Measurements from ENCODE around the gene IPMK.
A peak's percentile ranks its signal among the peaks of the same experiment; 100 is the strongest.

Gene IPMK

GRCh38 chr10:58278274-58278961, 10.7 kb upstream of the IPMK start:
- DNase-seq (ENCODE audit: low spot score) (no peak), ATAC-seq (ENCODE audit: low read depth) (no peak)
- H3K9me3 ChIP-seq (ENCODE audit: severe bottlenecking), result no peaks in the 10 kb centered on the region
- H3K4me3 ChIP-seq (ENCODE audit: severe bottlenecking), result no peak overlapping the region
- peaks cover 7% of the 10 kb centered on the region for H3K4me1 ChIP-seq (ENCODE audit: insufficient read depth, poor library complexity, severe bottlenecking)
- no peak overlapping the region for H3K27ac ChIP-seq (ENCODE audit: poor library complexity, severe bottlenecking)
- H3K36me3 ChIP-seq (ENCODE audit: low read depth), result peaks cover 27% of the 10 kb centered on the region
- H3K27me3 ChIP-seq (ENCODE audit: insufficient read depth, poor library complexity, severe bottlenecking), result no peaks in the 10 kb centered on the region
- TF ChIP-seq, protein P1, sequence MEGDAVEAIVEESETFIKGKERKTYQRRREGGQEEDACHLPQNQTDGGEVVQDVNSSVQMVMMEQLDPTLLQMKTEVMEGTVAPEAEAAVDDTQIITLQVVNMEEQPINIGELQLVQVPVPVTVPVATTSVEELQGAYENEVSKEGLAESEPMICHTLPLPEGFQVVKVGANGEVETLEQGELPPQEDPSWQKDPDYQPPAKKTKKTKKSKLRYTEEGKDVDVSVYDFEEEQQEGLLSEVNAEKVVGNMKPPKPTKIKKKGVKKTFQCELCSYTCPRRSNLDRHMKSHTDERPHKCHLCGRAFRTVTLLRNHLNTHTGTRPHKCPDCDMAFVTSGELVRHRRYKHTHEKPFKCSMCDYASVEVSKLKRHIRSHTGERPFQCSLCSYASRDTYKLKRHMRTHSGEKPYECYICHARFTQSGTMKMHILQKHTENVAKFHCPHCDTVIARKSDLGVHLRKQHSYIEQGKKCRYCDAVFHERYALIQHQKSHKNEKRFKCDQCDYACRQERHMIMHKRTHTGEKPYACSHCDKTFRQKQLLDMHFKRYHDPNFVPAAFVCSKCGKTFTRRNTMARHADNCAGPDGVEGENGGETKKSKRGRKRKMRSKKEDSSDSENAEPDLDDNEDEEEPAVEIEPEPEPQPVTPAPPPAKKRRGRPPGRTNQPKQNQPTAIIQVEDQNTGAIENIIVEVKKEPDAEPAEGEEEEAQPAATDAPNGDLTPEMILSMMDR (IDR thresholded peaks at IDR 0.05; ENCODE audit: poor library complexity, severe bottlenecking), result no peak

DNA sequence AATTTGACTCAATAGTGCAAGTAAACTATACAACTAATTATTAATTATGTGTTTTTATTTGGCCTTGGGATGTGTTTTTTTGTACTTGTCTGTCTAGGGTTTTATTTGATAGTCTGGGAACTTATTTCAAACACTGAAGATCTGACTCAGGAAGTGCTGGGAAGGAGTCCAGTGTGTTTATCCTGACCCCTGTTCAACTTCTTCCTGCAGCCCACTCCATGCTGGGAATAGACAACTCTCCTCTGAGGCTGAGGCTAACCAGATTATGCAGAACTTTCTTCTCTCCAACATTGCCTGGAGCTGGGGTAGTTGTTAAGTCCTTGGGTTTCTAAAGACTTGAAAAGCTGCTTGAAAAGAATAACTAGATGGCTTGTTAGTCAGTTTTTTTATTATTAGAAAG, 8.2 kb upstream of the IPMK start:
- TF ChIP-seq, protein P1 (IDR thresholded peaks at IDR 0.05; ENCODE audit: poor library complexity, severe bottlenecking), result no peak
- Histone ChIP-seq H3K9me3 (ENCODE audit: severe bottlenecking) (no peaks in the 10 kb centered on the region), H3K36me3 (ENCODE audit: low read depth) (peaks cover 27% of the 10 kb centered on the region), H3K27me3 (ENCODE audit: insufficient read depth, poor library complexity, severe bottlenecking) (no peaks in the 10 kb centered on the region), H3K4me3 (ENCODE audit: severe bottlenecking) (no peak overlapping the region), H3K4me1 (ENCODE audit: insufficient read depth, poor library complexity, severe bottlenecking) (peaks cover 2% of the 10 kb centered on the region), H3K27ac (ENCODE audit: poor library complexity, severe bottlenecking) (no peak overlapping the region)
- ATAC-seq (ENCODE audit: low read depth) (no peak), DNase-seq (ENCODE audit: low spot score) (no peak)

DNA sequence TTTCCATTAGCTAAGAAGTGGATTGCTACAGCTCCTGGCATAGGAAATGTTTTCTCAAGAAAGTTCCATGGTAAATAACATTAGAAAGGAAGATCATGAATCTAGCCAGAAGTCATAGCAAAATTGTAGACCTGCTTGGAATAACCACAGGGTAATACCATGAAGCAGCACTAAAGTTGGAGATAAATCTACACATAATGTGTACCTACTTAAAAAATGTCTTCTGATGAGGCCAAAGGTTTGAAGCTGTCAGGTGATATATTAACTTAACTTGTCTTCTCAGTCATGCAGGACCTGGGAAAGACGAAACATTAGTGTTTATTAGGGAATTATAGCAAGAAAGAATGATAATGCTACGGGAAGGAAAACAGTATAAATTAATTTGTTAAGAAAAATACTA, 7.6 kb upstream of the IPMK start:
- Histone ChIP-seq H3K9me3 (ENCODE audit: severe bottlenecking) (no peaks in the 10 kb centered on the region), H3K27me3 (ENCODE audit: insufficient read depth, poor library complexity, severe bottlenecking) (no peaks in the 10 kb centered on the region), H3K4me1 (ENCODE audit: insufficient read depth, poor library complexity, severe bottlenecking) (no peaks in the 10 kb centered on the region), H3K36me3 (ENCODE audit: low read depth) (peaks cover 27% of the 10 kb centered on the region), H3K27ac (ENCODE audit: poor library complexity, severe bottlenecking) (no peak overlapping the region), H3K4me3 (ENCODE audit: severe bottlenecking) (no peak overlapping the region)
- TF ChIP-seq, protein P1 (IDR thresholded peaks at IDR 0.05; ENCODE audit: poor library complexity, severe bottlenecking), result no peak
- DNase-seq (ENCODE audit: low spot score) (no peak), ATAC-seq (ENCODE audit: low read depth) (no peak)

GRCh38 chr10:58269782-58270290, 2.1 kb upstream of the IPMK start:
- no peaks in the 10 kb centered on the region for H3K27me3 ChIP-seq (ENCODE audit: insufficient read depth, poor library complexity, severe bottlenecking)
- H3K36me3 ChIP-seq (ENCODE audit: low read depth), result no peaks in the 10 kb centered on the region
- no peaks in the 10 kb centered on the region for H3K9me3 ChIP-seq (ENCODE audit: severe bottlenecking)
- TF ChIP-seq, protein P1 (IDR thresholded peaks at IDR 0.05; ENCODE audit: poor library complexity, severe bottlenecking), result no peak
- no peak for DNase-seq (ENCODE audit: low spot score)
- H3K4me3 ChIP-seq (ENCODE audit: severe bottlenecking), result peak overlapping the region; percentile 61
- peak overlapping the region; percentile 89 for H3K27ac ChIP-seq (ENCODE audit: poor library complexity, severe bottlenecking)
- peaks cover 12% of the 10 kb centered on the region for H3K4me1 ChIP-seq (ENCODE audit: insufficient read depth, poor library complexity, severe bottlenecking)
- ATAC-seq (ENCODE audit: low read depth), result no peak
